ENCODE data around the gene KCNQ5.

- no peak for TF ChIP-seq ELK4 (IDR thresholded peaks at IDR 0.05; ENCODE audit: borderline replicate concordance, low read depth, low read length)
- no peak for TF ChIP-seq ZNF148 (tag by site-specific recombination; IDR thresholded peaks at IDR 0.05; ENCODE audit: borderline replicate concordance)
- TF ChIP-seq CTCF (tag by site-specific recombination; IDR thresholded peaks at IDR 0.05) = no peak
- TF ChIP-seq ZNF830 (tag by site-specific recombination; IDR thresholded peaks at IDR 0.05; ENCODE audit: low read depth) = no peak
- no peak for TF ChIP-seq ZNF416 (tag by site-specific recombination; IDR thresholded peaks at IDR 0.05)
- TF ChIP-seq ZBTB49 (tag by site-specific recombination; IDR thresholded peaks at IDR 0.05; ENCODE audit: low read depth) = no peak
- TF ChIP-seq ZNF560 (tag by site-specific recombination; IDR thresholded peaks at IDR 0.05; ENCODE audit: borderline replicate concordance) = no peak
- TF ChIP-seq ZNF350 (tag by site-specific recombination; IDR thresholded peaks at IDR 0.05) = no peak
- no peak for TF ChIP-seq KLF1 (tag by site-specific recombination; IDR thresholded peaks at IDR 0.05)
- no peak for TF ChIP-seq ZNF513 (tag by site-specific recombination; IDR thresholded peaks at IDR 0.05)
- TF ChIP-seq ZNF121 (tag by site-specific recombination; IDR thresholded peaks at IDR 0.05) = no peak
- TF ChIP-seq ZNF184 (tag by site-specific recombination; IDR thresholded peaks at IDR 0.05) = no peak
- no peak for TF ChIP-seq ZFHX2 (tag by site-specific recombination; conservative IDR thresholded peaks at IDR 0.05)
- no peak for TF ChIP-seq ZNF23 (tag by site-specific recombination; IDR thresholded peaks at IDR 0.05; ENCODE audit: borderline replicate concordance)
These were observed 309.5 kb downstream of the KCNQ5 start for GRCh38 chr6:72931325-72931887.

All from HEK293 (cell line).